CD4-positive, alpha-beta T cell (primary cell): ENCODE data around the gene LRP1B. TPM values are rescaled to one million over a fixed set of nuclear protein-coding genes. Genes with fewer than 3 reads are reported as not detected.

ENCODE experiments used
- ATAC-seq: fragments of 200-7000 bp; cut with Tn5 transposase; one replicate; pipeline ENCODE4 v1.10.0; 2022; ENCODE audit warnings: mild to moderate bottlenecking; ENCODE audit not compliant: poor library complexity
- CTCF ChIA-PET: fragments of 350-600 bp; sonication (Branson Sonifier 250); formaldehyde crosslinking; loops from one replicate; lab custom pipeline; 2021; ENCODE audit warnings: antibody characterized with exemption, inconsistent platforms; lab: Charles Lee
- POLR2A ChIA-PET: fragments of 350-600 bp; sonication (Branson Sonifier 250); formaldehyde crosslinking; loops from one replicate; lab custom pipeline; 2021; ENCODE audit warnings: antibody characterized with exemption, inconsistent platforms; lab: Charles Lee
- DNase-seq, 14 experiments: peaks; one replicate each; pipeline ENCODE4 v3.0.0-alpha.2; 2013 to 2020; ENCODE audit warnings: mixed read lengths in 2 of 14
- H3K27ac ChIP-seq, 2 donors: one replicate each; pipeline versions ENCODE4 v1.5.1 to v1.7.0; 2013; ENCODE audit warnings: low read length in 2 of 2, low read depth in 1 of 2, mild to moderate bottlenecking in 1 of 2
- H3K27me3 ChIP-seq, 2 experiments: 1 replicate in 1 of 2; 2 replicates in 1 of 2; pipeline versions ENCODE4 v1.6.1 to v1.7.0; 2013; ENCODE audit warnings: low read length in 2 of 2, control low read depth in 1 of 2, mild to moderate bottlenecking in 1 of 2, moderate library complexity in 1 of 2; ENCODE audit not compliant: insufficient read depth in 2 of 2, control insufficient read depth in 1 of 2
- H3K36me3 ChIP-seq: one replicate; pipeline ENCODE4 v1.6.1; 2013; ENCODE audit warnings: low read length, control low read depth; ENCODE audit not compliant: insufficient read depth
- H3K4me1 ChIP-seq: one replicate; pipeline ENCODE4 v1.6.1; 2013; ENCODE audit warnings: low read length, control low read depth; ENCODE audit not compliant: insufficient read depth
- H3K4me3 ChIP-seq: one replicate; pipeline ENCODE4 v1.5.1; 2013; ENCODE audit warnings: mild to moderate bottlenecking, low read length, moderate library complexity
- H3K9me3 ChIP-seq, 2 experiments: 1 replicate in 1 of 2; 2 replicates in 1 of 2; pipeline versions ENCODE4 v1.6.1 to v1.7.0; 2013; ENCODE audit warnings: low read length in 2 of 2, mild to moderate bottlenecking in 2 of 2, control low read depth in 1 of 2, moderate library complexity in 1 of 2; ENCODE audit not compliant: control insufficient read depth in 1 of 2, insufficient read depth in 1 of 2
- H3K27ac Mint-ChIP-seq: one replicate; pipeline ENCODE4 v1.8.0; 2020; ENCODE audit warnings: mixed read lengths
- H3K27me3 Mint-ChIP-seq: one replicate; pipeline ENCODE4 v1.8.0; 2021; ENCODE audit warnings: mixed read lengths
- H3K36me3 Mint-ChIP-seq: one replicate; pipeline ENCODE4 v1.8.0; 2021; ENCODE audit warnings: low read depth, mixed read lengths
- H3K4me1 Mint-ChIP-seq: one replicate; pipeline ENCODE4 v1.8.0; 2021; ENCODE audit warnings: low read depth, mixed read lengths
- H3K4me3 Mint-ChIP-seq: one replicate; pipeline ENCODE4 v1.8.0; 2020; ENCODE audit warnings: mild to moderate bottlenecking, mixed read lengths
- H3K9me3 Mint-ChIP-seq: one replicate; pipeline ENCODE4 v1.8.0; 2020; ENCODE audit warnings: mixed read lengths
- CTCF ChIP-seq: fragments of 200-600 bp; IDR thresholded peaks from one replicate; pipeline ENCODE4 v1.8.0; 2022; ENCODE audit warnings: antibody characterized with exemption, mild to moderate bottlenecking
- intact Hi-C, 2 experiments: fragments of 100-400 bp; cut with DNase I in 1 of 2; cut with micrococcal nuclease in 1 of 2; formaldehyde crosslinking; loops; one replicate each; pipeline versions ENCODE4 v1.15.1 to v1.9.0; 2023 to 2025; cut with DNase I, micrococcal nuclease
- total RNA-seq, 174 experiments: library from RNA in 2 of 174; stranded (reverse) in 2 of 174; gene quantifications; one replicate each; pipeline ENCODE4 v1.2.3 and lab custom pipeline; 2021 to 2026

LRP1B gene
- total RNA-seq, 2 experiments from 2014 or later = not detected

DNA sequence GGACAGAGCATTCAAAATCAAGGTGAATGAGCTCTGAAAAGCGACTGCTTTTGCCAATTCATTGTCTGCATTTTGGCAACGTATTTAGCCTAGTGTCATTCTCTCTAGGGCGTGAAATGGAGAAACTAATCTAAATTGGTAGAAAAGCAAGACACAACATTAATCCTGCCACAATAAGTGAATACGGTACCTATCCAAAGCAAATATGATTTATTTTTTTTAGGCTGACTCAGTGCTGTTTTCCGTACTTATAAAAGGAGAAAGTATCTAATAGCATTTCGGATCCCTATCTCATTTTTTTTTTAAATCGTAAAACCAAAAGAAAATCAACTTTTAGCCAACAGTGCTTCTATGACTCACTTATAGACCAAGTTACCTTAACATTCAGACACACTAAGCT lies 672.5 kb downstream of the LRP1B start:
- H3K9me3 ChIP-seq = no peaks in the 10 kb centered on the region
- intact Hi-C loops = no loop called here
- no peaks in the 10 kb centered on the region for H3K4me1 ChIP-seq
- no peak for TF ChIP-seq CTCF
- H3K27ac ChIP-seq = no peak overlapping the region
- ChIA-PET CTCF (no interaction called here), POLR2A (no interaction called here)
- H3K4me3 ChIP-seq = no peak overlapping the region
- no peaks in the 10 kb centered on the region for H3K36me3 ChIP-seq
- Mint-ChIP-seq H3K4me3 (no peak overlapping the region), H3K27ac (no peak overlapping the region), H3K36me3 (no peaks in the 10 kb centered on the region), H3K9me3 (peaks cover 16% of the 10 kb centered on the region), H3K27me3 (no peaks in the 10 kb centered on the region), H3K4me1 (no peaks in the 10 kb centered on the region)
- no peak for ATAC-seq
- DNase-seq = no peak
- no peaks in the 10 kb centered on the region for H3K27me3 ChIP-seq

DNA sequence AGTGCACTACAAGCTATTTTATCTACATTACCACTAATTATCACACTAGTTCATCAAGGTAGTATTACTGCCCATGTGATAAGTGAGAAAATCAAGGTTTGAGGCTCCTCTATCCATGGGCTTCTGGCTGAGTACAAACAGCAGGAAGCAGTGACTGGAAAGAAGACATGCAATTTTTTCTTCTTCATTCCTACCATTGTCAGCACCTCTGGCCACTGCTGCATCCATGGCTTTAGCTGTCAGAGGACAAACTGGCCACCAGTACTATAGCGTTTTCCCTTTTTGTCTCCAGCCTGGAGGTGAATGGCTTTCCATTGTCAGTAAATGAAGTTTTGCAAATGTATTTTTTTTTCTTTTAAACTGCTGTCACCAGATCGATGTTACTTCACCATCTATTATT lies 674.9 kb downstream of the LRP1B start:
- Mint-ChIP-seq H3K36me3 (no peaks in the 10 kb centered on the region), H3K27ac (no peak overlapping the region), H3K4me1 (no peaks in the 10 kb centered on the region), H3K27me3 (no peaks in the 10 kb centered on the region), H3K9me3 (peaks cover 14% of the 10 kb centered on the region), H3K4me3 (no peak overlapping the region)
- ATAC-seq (no peak), DNase-seq (no peak)
- Histone ChIP-seq H3K9me3 (no peaks in the 10 kb centered on the region), H3K36me3 (no peaks in the 10 kb centered on the region), H3K4me1 (no peaks in the 10 kb centered on the region), H3K4me3 (no peak overlapping the region), H3K27me3 (no peaks in the 10 kb centered on the region), H3K27ac (no peak overlapping the region)
- intact Hi-C loops = no loop called here
- CTCF ChIA-PET = no interaction called here
- TF ChIP-seq CTCF = no peak
- POLR2A ChIA-PET = interaction anchor here (0.7 kb wide), 1 partner anchor 95 kb away, joined by 3 read pairs; no protein-coding TSS in a partner anchor

DNA sequence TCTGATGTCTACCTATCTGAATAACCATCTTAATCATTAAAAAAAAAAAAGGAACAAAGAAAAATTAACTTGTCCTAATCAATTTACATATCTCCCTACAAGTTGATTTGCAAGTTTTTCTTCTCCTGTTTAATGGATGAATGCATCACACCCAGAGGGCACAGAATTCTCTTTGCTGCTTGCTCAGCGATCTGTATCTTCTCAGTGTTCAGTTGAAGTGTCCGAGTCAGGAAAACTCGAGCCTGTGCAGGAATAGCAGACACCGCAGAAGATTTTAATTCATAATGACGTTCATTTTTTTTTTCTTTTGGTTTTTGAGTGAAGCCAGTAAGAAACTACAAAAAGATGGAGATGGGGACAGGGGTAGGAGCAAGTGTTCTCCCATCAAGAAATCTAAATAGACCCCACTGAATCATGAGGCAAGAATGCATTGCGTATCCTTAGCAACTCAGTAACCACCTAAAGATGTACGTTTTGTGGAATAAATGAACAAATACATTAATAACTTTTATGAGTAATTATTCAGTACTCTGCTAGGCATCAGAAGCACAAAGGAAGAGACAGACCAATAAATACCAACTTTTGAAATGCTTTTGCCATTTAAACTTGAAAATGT lies 675.5 kb downstream of the LRP1B start:
- TF ChIP-seq CTCF = no peak
- POLR2A ChIA-PET = no interaction called here
- intact Hi-C loops = no loop called here
- H3K4me3 Mint-ChIP-seq = no peak overlapping the region
- no peaks in the 10 kb centered on the region for H3K36me3 ChIP-seq
- no peaks in the 10 kb centered on the region for H3K4me1 ChIP-seq
- no peak overlapping the region for H3K4me3 ChIP-seq
- H3K27ac ChIP-seq = no peak overlapping the region
- H3K9me3 ChIP-seq = no peaks in the 10 kb centered on the region
- H3K27me3 ChIP-seq = no peaks in the 10 kb centered on the region
- no peaks in the 10 kb centered on the region for H3K36me3 Mint-ChIP-seq
- peaks cover 12% of the 10 kb centered on the region for H3K9me3 Mint-ChIP-seq
- CTCF ChIA-PET = no interaction called here
- DNase-seq = no peak
- H3K27ac Mint-ChIP-seq = no peak overlapping the region
- no peaks in the 10 kb centered on the region for H3K4me1 Mint-ChIP-seq
- no peaks in the 10 kb centered on the region for H3K27me3 Mint-ChIP-seq
- no peak for ATAC-seq
